ENCODE results near the gene ZNF148.

GRCh38 chr3:125394406-125394805 lies 19.3 kb upstream of the ZNF148 start:
- TF ChIP-seq CTCF (conservative IDR thresholded peaks at IDR 0.05) (no peak), ZFX (IDR thresholded peaks at IDR 0.05) (no peak)

Data from C4-2B (cell line).